GM19463 (cell line): Measurements from ENCODE around the gene TRIM47.
A peak's percentile ranks its signal among the peaks of the same experiment; 100 is the strongest.
"Not testable (repeated sequence)": the region's sequence is repeated elsewhere in the genome, so short reads cannot be mapped to it uniquely, and the experiment has no call there.

ENCODE experiments used
- ATAC-seq: cut with Tn5 transposase; IDR thresholded peaks from one replicate; pipeline ENCODE4 v1.9.1; 2021; ENCODE audit warnings: mild to moderate bottlenecking, moderate library complexity; ENCODE audit not compliant: unreplicated experiment

Gene TRIM47

DNA sequence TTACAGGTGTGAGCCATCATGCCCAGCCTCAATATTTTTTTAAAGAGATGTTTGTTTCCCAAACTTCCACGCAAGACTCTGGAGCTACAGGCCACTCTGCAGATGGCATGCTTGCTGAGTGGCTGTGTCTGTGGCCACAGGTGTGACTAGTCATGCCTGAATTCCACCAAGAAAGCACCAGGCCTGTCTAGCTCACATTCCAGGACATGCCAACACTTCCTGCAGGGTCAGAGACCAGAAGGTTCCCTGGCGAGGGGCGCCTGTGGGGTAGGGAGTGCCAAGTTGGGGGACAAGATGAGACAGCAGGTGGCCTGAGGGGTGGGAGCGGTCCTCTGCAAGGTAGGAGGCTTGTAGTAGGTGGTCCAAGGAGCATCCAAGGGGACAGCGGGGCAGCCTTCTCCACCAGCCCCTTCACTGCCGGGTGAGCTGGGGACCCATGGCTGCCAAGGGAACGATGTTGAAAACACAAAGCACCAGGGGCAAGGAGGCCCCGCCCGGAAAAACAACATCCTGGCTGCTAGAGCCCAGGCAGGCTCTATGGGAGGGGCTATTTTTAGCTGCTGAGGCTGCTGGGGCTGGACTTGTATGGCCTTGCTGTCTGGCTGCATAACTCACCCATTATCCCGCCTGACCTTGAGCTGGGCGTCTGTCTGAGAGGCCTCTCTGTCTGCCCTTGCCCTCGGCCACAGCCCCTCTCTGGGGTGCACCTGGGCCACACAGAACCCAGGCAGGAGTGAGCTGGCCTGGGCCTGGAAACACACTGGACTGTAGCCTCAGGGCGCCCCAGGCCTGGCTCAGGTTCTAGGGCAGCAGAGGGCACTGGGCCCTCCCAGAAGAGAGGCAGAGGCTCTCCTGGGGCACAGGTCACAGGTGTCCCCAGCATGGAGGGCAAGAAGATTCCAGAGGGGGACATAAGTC lies 5.7 kb downstream of the TRIM47 start:
- ATAC-seq: no peak

GRCh38 chr17:75870228-75870627 lies 8.2 kb downstream of the TRIM47 start:
- not testable (repeated sequence) for ATAC-seq

DNA sequence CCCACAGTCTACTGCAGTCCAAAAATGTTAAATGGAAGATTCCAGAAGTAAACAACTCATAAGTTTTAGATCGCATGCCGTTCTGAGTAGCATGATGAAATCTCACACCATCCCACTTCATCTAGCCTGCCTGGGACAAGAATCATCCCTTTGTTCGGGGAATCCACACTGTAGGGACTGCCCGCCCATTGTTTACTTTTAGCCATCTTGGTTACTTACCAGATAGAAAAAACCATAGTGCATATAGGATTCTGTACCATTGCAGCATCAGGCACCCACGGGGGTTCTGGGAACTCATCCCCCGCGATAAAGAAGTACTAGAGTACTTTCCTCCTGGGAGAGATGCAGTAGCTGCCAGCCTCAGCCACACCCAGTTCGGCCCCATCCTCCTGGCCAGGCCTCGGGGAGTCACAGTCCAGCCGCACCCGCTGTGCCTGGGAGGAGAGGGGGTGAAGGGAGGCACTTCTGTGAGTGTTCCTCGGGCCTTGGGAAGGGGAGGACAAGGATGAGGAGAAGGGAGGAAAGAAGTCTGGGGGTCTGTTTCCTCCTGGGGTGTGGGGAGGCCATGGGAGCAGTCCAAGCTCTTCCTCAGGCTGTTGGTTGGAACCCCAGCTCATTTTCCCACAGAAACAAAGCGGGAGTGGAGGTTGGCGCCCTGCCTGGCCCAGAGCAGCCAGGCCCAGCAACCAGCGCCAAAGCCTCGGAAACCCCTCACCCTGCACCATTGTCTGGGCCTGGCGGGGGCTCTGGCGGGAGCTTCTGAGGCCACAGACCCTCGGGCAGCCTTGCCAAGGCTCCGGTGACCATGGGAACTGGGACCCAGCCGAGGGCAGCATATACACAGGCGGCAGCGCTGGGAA lies 8.9 kb downstream of the TRIM47 start:
- no peak for ATAC-seq

GRCh38 chr17:75868730-75869281 lies 9.6 kb downstream of the TRIM47 start:
- ATAC-seq: not testable (repeated sequence)

DNA sequence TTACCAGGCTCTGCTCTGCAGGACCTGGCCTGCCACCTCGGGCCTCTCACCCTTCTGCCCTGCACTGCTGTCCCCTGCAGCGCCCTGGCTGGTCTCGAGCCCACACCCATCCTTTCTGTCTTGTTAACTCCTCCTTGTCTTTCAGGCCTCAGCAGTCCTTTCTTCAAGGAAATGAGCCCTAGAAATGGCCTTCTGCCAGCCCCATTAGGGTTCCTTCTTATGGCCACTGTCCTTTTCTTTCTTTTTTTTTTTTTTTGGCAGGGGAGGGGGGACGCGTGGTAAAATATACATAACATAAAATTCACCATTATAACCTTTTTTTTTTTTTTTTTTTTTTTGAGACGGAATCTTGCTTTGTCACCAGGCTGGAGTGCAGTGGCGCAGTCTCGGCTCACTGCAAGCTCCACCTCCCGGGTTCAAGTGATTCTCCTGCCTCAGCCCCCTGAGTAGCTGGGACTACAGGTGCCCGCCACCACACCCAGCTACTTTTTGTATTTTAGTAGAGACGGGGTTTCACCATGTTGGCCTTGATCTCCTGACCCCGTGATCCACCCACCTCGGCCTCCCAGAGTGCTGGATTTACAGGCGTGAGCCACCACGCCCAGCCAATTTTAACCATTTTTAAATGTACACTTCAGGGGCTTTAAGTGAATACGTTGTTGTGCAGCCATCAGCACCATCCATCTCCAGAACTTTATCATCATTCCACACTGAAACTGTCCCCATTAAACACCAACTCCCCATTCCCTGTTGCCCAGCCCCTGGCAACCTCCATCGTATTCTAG lies 12.8 kb downstream of the TRIM47 start:
- not testable (repeated sequence) for ATAC-seq

GRCh38 chr17:75864887-75865286 lies 13.5 kb downstream of the TRIM47 start:
- ATAC-seq: peak; percentile 16

DNA sequence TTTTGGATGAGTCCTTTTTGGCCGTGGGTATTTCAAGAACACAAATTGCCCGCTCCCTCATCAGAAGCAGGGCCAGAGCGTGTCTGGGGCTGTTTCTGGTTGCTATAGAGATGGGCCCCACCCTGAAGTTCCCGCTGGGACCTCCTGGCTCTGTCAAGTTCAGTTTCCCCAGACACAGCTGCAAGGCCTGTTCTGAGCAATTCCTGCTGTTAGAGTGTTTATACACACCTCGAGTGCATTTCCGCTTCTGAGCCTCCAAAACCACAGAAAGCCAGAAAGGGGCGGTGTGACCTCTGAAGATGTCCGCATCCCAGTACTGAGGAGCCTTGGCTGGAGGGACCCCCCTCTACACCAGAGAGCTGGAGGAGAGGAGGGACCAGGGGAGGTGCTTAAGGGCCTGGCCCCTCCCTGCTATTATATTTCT lies 13.9 kb downstream of the TRIM47 start:
- ATAC-seq: peak; percentile 85

DNA sequence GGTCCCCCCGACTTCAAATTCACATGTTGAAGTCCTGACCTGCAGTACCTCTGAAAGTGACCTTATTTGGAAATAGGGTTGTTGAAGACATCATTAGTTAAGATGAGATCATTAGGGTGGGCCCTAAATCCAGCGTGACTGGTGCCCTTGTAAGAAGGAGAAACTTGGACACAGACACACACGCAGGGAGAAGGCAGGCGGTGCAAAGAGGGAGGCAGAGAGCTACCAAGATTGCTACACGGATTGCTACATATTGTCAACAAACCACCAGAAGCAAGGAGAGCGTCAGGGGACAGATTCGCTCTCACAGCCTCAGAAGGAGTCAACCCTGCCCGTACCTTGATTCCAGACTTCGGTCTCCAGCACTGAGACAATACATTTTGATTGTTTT lies 16.5 kb downstream of the TRIM47 start:
- ATAC-seq: no peak

- not testable (repeated sequence) for ATAC-seq
These were observed 19.0 kb downstream of the TRIM47 start for GRCh38 chr17:75859358-75859757.

GRCh38 chr17:75856062-75856756 lies 22.2 kb downstream of the TRIM47 start:
- ATAC-seq: no peak

DNA sequence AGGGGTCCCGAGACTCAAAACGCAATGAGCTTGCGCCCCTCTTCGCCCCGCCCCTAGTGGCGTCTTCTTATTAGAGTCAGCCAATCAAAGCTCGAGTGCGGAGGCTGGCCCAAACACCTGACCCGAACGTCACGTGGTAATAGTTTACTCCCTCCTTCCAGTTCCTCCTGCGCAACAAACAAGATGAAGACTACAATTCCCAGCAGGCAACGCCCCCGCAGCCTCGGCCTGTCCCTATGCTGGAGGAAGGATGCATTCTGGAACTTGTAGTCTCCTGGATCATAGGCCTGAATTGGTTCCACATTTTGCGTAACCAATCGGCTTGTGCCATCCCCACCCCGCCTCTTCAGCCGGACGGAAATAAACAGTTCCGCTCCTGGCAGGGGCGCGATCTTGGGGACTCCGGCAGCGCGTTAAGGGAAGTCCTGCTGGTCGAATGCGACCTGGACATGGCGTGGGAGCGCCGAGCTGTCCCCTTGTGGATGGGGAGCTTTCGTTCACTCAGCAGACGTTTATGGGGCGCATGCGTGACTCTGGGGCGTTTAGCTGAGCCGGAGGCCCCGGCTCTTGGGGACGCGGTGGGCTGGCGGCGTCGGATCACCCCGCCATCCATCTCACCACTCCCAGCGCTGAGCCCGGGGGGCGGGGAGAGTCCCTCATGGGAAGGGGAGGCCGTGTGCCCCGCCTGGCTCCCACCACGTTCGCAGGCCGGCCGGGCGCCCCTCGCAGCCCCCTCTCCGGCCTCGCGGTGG lies 22.9 kb downstream of the TRIM47 start, which contains the start of gene WBP2:
Gene WBP2, minus strand, starts transcription at position 26 of the 752 bp plus-strand sequence. CDS start 38 bp downstream, outside the sequence.
- peak; percentile 83 for ATAC-seq

GRCh38 chr17:75854881-75855309 lies 23.5 kb downstream of the TRIM47 start:
- ATAC-seq: no peak

- no peak for ATAC-seq
These were observed 24.2 kb downstream of the TRIM47 start for GRCh38 chr17:75854101-75854748.

GRCh38 chr17:75853433-75853832 lies 24.9 kb downstream of the TRIM47 start:
- ATAC-seq: no peak

- ATAC-seq: not testable (repeated sequence)
These were observed 26.7 kb downstream of the TRIM47 start for GRCh38 chr17:75851693-75851991.

GRCh38 chr17:75850928-75851692 lies 27.3 kb downstream of the TRIM47 start:
- no peak for ATAC-seq

DNA sequence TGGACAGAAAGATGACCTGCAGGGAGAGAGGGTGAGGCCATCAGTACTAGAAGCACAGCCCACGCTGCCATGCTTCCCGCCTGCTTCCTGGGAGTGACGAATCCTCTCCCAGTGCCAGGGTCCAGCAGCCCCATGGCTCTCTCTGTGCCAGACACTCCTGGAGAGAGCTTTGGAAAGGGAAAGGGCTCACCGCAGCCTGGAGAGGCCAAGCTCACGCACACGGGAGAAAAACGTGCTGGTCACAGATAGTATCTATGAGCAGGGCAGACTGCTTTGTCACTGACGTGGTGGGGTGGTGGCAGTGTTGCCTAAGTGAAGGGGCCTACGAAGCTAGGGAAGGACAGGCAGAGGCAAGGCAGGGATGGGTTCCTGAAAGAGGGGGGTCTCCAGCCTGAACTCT lies 28.7 kb downstream of the TRIM47 start:
- ATAC-seq: no peak

DNA sequence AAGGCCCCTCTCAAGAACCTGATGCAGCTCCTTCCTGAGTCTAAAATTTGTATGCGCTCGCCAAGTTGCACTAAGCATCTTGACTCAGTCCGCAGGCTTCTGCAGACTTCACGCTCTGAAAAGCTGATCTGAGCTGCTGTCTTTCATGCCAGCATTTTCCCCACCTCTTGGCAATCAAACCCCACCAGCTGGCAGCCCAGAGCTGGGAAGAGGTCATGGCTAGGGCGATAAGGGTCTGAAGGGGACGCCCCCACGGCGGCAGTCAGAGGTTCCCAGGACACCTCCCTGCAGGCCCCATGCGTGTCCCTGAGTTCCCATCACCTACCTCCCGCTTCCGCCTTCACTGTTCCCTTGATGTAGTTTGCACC lies 29.1 kb downstream of the TRIM47 start:
- no peak for ATAC-seq
